HG03159 (cell line): Measurements from ENCODE around the gene ZNF385D.
"Not testable (repeated sequence)": the region's sequence is repeated elsewhere in the genome, so short reads cannot be mapped to it uniquely, and the experiment has no call there.

Experiments
- ATAC-seq: cut with Tn5 transposase; IDR thresholded peaks from one replicate; pipeline ENCODE4 v1.9.1; 2021; ENCODE audit warnings: mild to moderate bottlenecking, moderate library complexity; ENCODE audit not compliant: unreplicated experiment

ZNF385D gene

DNA sequence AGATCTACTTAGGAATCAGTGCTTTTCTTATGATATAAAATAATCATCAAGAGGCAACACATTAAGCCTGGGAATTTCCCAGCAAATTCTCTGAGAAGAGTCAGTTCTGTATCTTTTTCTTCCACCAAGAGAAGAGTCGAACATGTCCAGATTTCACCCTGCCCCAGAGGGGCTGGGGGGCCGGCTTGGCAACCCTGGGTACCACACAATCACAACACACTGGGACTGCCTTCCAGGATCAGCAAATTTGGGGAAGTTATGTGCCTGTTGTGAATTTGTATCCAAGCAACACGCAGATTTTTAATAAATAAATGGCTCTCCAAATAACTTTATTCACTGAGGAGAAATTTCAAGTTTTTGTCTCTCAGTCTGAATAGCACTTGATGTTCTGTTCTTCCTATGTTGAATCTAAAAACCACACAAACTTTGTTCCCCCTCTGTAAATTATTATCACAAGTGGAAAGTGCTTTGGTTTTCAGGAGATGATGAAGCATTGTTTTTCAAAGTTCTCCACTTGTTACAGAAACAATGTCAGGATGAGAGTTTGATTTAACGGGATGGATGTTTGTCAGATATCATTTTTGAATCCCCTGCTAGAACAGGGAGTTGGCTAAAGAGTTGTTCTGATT is 357.2 kb downstream of the ZNF385D start:
- no peak for ATAC-seq

DNA sequence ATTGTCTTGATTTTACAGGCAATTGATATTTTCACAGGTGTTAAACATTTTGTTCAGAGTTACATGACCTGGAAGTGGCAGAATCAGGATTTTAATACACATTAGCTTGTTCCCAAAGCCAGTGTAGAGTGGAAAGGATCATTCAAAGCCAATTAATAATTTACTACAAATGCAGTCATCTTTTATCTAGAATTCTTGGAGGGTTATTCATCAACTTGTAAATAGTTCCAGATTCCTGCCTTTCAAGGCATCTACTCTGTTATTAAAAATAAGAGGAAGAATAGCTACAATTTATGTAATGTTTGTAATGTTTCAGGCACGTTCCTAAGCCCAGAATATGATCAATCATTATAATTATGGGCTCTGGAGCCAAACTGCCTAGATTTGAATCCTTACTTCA is 358.5 kb downstream of the ZNF385D start:
- ATAC-seq, result no peak

DNA sequence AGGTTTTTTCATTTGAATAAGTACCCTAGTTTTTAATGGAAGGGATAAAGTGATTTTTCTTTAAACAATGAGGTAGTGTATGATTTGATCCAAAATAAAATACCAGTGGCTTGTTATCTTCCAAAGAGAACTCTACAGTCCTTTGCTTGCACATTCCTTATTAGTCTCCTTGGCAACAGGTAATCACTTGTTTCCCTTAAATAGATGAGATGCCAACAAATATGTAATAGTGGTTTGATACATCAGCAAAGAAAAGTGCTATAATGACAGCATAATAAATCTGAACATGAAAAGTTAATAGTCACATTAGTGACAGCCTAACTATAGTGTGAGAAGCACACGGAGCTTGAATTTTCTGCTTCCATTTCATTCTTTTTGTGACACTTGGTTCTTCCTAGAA is 360.2 kb downstream of the ZNF385D start:
- ATAC-seq, result no peak

DNA sequence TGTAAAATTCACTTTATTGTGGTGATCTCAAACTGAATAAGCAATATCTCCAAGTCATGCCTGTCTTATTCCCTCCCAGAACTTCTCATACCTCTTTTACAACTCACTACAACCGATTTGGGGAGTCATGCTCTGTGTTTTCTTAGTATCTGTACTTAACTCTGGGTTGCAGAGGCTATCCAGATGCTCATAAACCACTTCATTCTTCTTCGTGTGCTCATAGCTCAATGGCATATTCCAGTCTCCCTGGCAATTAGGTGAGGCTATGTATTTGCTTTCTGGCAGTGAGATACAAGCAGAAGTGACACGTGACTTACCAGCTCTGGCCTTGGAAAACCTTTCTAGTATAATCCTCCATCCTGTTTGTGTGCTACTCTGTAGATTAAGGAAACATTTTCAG is 360.9 kb downstream of the ZNF385D start:
- ATAC-seq, result no peak

DNA sequence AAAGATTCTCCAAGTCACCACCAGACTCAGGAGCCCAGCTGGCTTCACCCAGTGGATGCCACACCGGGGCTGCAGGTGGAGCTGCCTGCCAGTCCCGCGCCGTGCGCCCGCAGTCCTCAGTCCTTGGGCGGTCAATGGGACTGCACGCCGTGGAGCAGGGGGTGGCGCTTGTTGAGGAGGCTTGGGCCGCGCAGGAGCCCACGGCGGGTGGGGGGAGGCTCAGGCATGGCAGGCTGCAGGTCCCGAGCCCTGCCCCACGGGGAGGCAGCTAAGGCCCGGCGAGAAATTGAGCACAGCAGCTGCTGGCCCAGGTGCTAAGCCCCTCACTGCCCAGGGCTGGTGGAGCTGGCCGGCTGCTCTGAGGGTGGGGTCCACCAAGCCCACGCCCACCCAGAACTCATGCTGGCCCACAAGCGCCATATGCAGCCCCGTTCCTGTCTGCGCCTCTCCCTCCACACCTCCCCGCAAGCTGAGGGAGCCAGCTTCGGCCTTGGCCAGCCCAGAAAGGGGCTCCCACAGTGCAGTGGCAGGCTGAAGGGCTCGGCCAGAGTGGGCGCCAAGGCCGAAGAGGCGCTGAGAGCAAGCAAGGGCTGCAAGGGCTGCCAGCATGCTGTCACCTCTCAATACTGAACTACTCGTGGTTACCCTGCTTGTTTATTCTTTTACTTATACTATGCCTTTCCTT is 363.7 kb downstream of the ZNF385D start:
- not testable (repeated sequence) for ATAC-seq

DNA sequence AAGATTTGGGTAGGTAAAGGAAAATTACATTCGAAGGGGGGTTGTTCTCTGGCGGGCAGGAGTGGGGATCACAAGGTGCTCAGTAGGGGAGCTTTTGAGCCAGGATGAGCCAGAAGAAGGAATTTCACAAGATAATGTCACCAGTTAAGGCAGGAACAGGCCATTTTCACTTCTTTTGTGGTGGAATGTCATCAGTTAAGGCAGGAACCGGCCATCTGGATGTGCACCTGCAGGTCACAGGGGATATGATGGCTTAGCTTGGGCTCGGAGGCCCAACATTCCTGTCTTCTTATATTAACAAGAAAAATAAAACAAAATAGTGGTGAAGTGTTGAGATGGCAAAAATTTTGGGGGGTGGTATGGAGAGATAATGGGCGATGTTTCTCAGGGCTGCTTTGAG is 373.0 kb downstream of the ZNF385D start:
- not testable (repeated sequence) for ATAC-seq

DNA sequence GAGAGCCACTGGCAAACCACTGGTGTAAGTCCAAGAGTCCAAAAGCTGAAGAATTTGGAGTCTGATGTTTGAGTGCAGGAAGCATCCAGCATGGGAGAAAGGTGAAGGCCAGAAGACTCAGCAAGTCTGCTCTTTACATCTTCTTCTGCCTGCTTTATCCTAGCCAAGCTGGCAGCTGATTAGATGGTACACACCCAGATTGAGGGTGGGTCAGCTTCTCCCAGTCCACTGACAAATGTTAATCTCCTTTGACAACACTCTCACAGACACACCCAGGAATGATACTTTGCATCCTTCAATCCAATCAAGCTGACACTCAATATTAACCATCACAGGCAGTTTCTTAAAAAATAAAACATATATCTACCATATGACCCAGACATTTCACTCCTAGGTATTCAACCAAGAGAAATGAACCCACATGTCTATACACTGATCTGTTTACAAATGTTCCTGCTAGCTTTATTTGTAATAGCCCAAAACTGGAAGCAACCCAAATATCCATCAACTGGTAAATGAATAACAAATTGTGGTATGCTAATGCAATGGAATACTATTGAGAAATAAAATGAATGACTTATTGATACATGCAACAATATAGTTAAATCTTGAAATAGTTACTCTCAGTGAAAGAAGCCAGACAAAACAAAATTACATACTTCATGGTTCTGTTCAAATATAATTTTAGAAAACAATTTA is 373.8 kb downstream of the ZNF385D start:
- ATAC-seq, result no peak

DNA sequence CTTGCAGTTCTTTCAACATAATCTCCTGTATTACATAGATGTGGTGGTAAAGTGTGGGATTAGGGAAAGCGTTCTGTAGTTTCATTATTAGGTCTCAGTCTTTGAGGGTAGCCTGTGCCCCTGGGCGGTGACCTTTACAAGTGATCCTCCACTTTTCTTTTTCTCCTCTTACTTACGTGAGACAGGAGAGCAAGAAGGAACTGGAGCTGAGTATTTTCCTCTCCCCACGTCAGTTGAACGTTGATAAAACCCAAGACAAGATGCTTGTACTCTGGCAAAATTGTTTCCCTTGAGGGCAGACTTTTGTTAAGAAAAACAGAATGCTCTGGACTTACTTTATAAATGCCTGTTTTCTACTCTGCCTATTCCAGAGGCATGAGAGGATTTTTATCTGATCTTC is 378.7 kb downstream of the ZNF385D start:
- no peak for ATAC-seq
